ENCODE results near the gene SPACA5B. TPM values are rescaled to one million over a fixed set of nuclear protein-coding genes. Genes with fewer than 3 reads are reported as not detected.
"Not testable (repeated sequence)": the region's sequence is repeated elsewhere in the genome, so short reads cannot be mapped to it uniquely, and the experiment has no call there.

SPACA5B gene
- not detected for total RNA-seq
- polyA plus RNA-seq, result not detected
- long read RNA-seq, donor 1, result 0 reads
- long read RNA-seq, donor 2, result 0 reads
- long read RNA-seq, donor 3, result 0 reads

- H3K27ac ChIP-seq; H3K4me1 ChIP-seq (ENCODE audit: insufficient read depth); H3K4me3 ChIP-seq; H3K9me3 ChIP-seq; intact Hi-C loops (cut with DNase I); H3K27me3 ChIP-seq; H3K36me3 ChIP-seq; DNase-seq: not testable (repeated sequence)
- no CpG with 5 or more reads among the region's 4 CpGs for WGBS, 3 donors
Measured at GRCh38 chrX:48130326-48130725, at the start of gene SPACA5B. SPACA5B (plus strand) TSS chrX:48130626; CDS start chrX:48130688, 62 bp downstream.

DNA sequence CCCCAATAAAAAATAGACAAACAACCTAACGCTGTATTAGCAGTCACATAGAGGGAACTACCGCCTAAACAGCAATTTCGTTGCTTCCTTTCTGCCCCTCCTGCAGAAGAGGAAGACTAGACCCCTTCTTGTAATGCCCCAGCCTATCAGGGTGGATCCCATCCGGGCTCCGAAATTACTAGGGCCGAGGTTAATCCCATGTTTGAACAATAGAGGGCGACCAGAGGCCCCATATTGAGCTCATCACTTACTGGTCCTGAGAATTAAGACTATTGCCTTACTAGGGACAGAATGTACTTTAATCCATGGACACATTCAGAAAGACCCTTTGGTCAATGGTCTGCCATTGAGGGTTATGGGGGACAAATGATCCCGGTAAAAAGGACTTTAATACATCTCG, 47.2 kb upstream of the SPACA5B start:
- Histone ChIP-seq H3K9me3 (no peaks in the 10 kb centered on the region), H3K36me3 (no peaks in the 10 kb centered on the region), H3K4me3 (no peak overlapping the region), H3K27ac (no peak overlapping the region), H3K4me1 (ENCODE audit: insufficient read depth) (no peaks in the 10 kb centered on the region), H3K27me3 (no peaks in the 10 kb centered on the region)
- DNase-seq, result peak; percentile 22 to 48 (median 32)
- 8 to 22% (median 11%) methylated on average over 9 of the region's 9 CpGs for WGBS, 3 donors
- no peak for TF ChIP-seq EP300 (IDR thresholded peaks at IDR 0.05)
- TF ChIP-seq, protein P1, sequence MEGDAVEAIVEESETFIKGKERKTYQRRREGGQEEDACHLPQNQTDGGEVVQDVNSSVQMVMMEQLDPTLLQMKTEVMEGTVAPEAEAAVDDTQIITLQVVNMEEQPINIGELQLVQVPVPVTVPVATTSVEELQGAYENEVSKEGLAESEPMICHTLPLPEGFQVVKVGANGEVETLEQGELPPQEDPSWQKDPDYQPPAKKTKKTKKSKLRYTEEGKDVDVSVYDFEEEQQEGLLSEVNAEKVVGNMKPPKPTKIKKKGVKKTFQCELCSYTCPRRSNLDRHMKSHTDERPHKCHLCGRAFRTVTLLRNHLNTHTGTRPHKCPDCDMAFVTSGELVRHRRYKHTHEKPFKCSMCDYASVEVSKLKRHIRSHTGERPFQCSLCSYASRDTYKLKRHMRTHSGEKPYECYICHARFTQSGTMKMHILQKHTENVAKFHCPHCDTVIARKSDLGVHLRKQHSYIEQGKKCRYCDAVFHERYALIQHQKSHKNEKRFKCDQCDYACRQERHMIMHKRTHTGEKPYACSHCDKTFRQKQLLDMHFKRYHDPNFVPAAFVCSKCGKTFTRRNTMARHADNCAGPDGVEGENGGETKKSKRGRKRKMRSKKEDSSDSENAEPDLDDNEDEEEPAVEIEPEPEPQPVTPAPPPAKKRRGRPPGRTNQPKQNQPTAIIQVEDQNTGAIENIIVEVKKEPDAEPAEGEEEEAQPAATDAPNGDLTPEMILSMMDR (IDR thresholded peaks at IDR 0.05), result peak in 2 of 3 donors; percentile 25 to 42
- intact Hi-C loops (cut with DNase I), result loop anchor here in 1 of 4 donors (10.0 kb wide), 1 partner anchor 472 kb away; no protein-coding TSS in a partner anchor

DNA sequence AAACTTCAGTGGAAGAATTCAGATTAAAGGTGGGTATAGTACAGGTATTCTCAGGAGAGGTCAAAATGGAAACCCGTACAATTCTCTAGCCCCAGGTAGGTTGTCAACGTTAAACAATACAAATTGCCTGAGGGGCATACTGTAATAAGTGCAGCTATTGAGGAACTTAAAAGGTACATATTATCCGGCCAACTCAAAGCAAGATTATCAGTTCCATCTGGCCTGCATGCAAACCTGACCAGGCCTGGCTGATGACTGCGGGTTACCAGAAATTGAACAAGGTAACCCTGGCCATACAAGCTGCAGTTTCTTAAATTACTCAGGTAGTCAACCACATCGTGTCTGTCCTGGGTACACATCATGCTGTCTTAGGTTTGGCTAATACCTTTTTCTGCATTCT, 46.7 kb upstream of the SPACA5B start:
- intact Hi-C loops (cut with DNase I), result loop anchor here in 1 of 4 donors (10.0 kb wide), 1 partner anchor 471 kb away; no protein-coding TSS in a partner anchor
- DNase-seq, result no peak
- TF ChIP-seq, protein P1 (IDR thresholded peaks at IDR 0.05), result no peak
- no peak for TF ChIP-seq EP300 (IDR thresholded peaks at IDR 0.05)
- no peak for TF ChIP-seq POLR2A (IDR thresholded peaks at IDR 0.05)
- Histone ChIP-seq H3K27ac (no peak overlapping the region), H3K4me1 (ENCODE audit: insufficient read depth) (no peaks in the 10 kb centered on the region), H3K27me3 (no peaks in the 10 kb centered on the region), H3K9me3 (no peaks in the 10 kb centered on the region), H3K36me3 (no peaks in the 10 kb centered on the region), H3K4me3 (no peak overlapping the region)
- 75 to 81% (median 76%) methylated on average over 5 of the region's 5 CpGs for WGBS, 3 donors

DNA sequence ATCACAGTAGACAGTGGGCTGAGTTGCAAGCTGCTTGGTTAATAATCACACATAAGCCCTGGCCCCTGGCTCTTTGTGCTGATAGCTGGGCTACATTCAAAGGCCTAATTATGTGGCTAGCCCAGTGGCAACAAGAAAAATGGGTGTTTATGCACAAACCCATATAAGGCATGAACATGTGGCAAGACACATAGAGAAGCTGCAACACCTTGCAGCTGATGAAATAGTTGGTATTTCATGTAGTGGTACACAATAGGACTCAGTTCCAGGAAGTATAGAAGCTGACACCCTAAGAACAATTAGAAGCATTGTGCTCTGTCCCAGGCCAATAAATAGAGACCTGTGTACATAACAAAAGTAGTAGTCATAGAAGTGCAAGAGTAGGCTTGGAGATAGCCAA, 44.3 kb upstream of the SPACA5B start:
- no peaks in the 10 kb centered on the region for H3K9me3 ChIP-seq
- no peak overlapping the region for H3K27ac ChIP-seq
- DNase-seq, result no peak
- no peaks in the 10 kb centered on the region for H3K27me3 ChIP-seq
- H3K36me3 ChIP-seq, result no peaks in the 10 kb centered on the region
- no peaks in the 10 kb centered on the region for H3K4me1 ChIP-seq (ENCODE audit: insufficient read depth)
- no peak for TF ChIP-seq EP300 (IDR thresholded peaks at IDR 0.05)
- TF ChIP-seq, protein P1 (IDR thresholded peaks at IDR 0.05), result no peak
- no peak for TF ChIP-seq POLR2A (IDR thresholded peaks at IDR 0.05)
- intact Hi-C loops (cut with DNase I), result loop anchor here in 1 of 4 donors (10.0 kb wide), 1 partner anchor 469 kb away; no protein-coding TSS in a partner anchor
- H3K4me3 ChIP-seq, result no peak overlapping the region

DNA sequence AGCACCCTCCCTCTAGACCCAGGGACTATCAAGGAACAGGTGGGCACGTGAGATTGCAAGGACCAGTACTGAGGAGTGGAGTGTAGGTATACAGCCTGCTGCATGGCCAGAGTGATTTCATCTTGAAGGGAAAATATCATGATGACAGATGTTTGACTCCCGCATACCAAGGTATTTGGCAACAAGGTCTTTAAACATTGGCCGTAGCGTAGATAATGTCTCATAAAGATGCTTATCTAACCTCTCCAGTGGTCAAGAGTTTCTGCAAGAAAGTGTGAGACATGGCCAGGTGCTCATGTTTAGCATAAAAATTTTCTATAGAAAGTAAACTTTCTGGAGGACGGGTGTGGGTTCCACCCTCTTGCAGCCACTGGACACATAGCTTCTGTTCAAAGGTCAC, 40.3 kb upstream of the SPACA5B start:
- Histone ChIP-seq H3K27me3 (no peaks in the 10 kb centered on the region), H3K4me1 (ENCODE audit: insufficient read depth) (no peaks in the 10 kb centered on the region), H3K27ac (no peak overlapping the region), H3K4me3 (no peak overlapping the region), H3K36me3 (no peaks in the 10 kb centered on the region), H3K9me3 (no peaks in the 10 kb centered on the region)
- no peak for DNase-seq
- TF ChIP-seq EP300 (IDR thresholded peaks at IDR 0.05) (no peak), POLR2A (IDR thresholded peaks at IDR 0.05) (no peak)
- TF ChIP-seq, protein P1 (IDR thresholded peaks at IDR 0.05), result no peak
- WGBS, 3 donors, result 63 to 65% (median 64%) methylated on average over 5 of the region's 5 CpGs
- intact Hi-C loops (cut with DNase I), result no loop called here

DNA sequence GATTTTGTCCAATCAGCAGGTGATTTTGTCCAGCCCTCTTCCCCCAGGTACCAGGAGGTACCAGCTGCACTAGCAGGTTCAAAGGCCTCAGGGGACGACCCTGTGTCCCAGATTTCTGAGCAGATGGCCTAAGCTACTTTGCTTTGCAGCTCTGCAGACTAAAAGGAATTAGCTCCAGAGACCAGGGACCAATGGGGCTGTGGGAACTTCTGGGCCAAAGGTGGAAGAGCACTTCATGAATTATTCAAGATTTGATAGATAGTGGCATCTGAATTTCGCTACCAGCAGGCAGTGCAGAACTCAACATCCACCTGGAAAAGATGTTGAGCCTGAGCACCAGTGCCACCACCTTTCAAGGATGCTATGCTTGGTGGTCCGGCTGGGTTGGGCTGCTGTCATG, 37.9 kb upstream of the SPACA5B start:
- H3K4me3 ChIP-seq; intact Hi-C loops (cut with DNase I); H3K4me1 ChIP-seq (ENCODE audit: insufficient read depth); H3K27me3 ChIP-seq; DNase-seq; H3K27ac ChIP-seq; H3K36me3 ChIP-seq; H3K9me3 ChIP-seq: not testable (repeated sequence)
- WGBS, 3 donors, result 43 to 53% (median 48%) methylated on average over 3 of the region's 3 CpGs
